Left forelimb (tissue), 1 donor: ENCODE measurements around the gene PROSER1.
A peak's percentile ranks its signal among the peaks of the same experiment; 100 is the strongest.
"Not testable (repeated sequence)": the region's sequence is repeated elsewhere in the genome, so short reads cannot be mapped to it uniquely, and the experiment has no call there.

Source experiments
- DNase-seq: peaks from one replicate; pipeline ENCODE4 v3.0.0-alpha.2; 2018; ENCODE audit warnings: low spot score

Gene PROSER1

DNA sequence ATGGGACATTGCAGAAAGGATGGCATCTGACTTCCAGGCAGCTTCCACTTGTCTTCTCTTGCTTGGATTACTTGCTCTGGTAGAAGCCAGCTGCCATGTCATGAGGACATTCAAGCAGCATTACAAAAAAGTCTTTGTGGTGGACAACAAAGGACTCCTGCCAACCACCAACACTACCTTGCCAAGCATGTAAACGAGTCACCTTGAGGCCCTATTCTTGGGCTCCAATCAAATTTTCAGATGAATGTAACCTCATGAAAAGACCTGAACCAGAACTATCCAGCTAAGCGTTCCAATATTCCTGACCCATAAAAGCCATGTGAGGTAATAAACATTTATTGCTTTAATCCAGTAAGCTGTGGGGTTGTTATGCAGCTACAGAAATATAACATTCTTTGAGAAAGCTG is 12.5 kb downstream of the PROSER1 start:
- DNase-seq, result no peak

DNA sequence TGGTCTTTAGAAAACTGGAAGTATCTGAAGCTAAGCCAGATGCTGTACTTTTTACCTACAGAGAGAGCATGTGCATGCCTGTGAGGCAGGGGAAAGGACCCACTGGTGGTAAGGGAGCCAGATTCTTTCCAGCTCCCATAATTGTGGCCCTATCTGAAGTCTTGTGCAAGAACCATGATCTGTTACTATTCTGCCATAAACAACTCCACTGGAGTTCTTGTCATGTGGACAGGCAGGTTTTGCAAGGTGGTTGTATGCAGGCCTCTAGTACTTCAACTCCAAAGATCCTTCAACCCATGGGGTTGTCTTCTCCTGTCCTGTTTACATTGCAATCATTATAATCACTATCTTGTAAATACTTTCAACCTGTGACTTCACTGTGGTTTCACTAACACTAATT is 14.1 kb downstream of the PROSER1 start:
- no peak for DNase-seq

DNA sequence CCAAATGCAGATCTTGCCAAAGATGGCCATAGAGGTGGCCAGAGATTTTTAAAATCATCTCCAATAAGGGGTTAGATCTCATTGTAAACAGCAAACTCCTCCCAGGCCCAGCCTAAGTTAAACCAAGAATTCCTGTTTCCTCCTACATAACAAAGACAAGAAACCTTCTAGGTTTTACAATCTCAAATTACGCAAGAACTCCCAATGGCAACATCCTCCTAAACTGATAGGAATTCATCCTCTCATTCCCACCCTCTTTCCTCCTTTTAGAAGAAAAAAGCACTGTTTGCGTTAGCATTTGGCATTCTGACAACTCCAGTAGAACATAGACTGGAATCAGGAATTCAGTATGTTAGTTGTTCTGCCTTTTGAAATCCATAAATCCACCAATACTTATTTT is 14.6 kb downstream of the PROSER1 start:
- no peak for DNase-seq

DNA sequence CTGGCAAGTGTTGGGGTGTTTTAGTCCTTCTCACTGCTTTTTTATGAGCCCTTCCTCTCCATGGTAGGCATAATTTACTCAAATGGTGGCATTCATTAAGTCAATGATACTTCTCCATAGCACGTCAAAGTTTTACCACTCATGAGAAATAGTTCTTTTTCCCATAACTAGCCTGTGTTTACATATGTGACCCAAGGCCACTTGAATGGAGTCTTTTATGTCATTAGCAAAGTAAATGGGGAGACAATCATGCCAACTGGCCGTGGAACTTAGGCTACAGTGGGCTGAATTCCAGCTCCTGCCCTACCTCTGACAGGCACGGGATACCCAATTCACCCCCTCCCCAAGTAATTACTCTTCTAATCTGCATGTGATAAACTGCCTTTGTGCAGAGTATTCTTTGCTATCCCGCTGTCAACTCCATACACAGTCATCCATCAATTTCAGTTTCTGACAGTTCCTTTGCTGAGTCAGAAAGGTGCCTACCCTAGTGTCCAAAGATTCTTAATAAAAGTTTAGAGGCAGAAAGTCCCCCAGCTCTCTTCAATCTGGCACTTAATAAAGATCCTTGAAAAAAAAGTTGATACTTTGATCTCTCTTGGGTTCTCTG is 16.9 kb downstream of the PROSER1 start:
- no peak for DNase-seq

DNA sequence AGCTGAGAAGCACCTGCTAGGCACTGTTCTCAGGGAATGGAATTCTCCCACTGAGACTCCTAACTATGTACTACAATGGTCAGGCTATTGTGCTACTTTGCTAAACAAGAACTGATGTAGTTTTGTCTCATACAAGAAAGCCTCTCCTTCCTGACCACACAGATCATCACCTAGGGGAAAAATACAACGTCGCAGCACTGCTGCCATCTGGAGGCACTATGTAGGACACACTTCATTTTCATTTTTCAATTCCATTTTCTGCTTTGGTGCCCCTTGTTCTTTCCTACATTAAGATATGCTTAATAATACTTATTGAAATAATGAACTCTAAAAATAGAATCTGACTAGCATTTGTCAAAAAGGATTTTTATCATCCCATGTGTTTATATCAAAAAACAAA is 21.1 kb downstream of the PROSER1 start:
- no peak for DNase-seq

DNA sequence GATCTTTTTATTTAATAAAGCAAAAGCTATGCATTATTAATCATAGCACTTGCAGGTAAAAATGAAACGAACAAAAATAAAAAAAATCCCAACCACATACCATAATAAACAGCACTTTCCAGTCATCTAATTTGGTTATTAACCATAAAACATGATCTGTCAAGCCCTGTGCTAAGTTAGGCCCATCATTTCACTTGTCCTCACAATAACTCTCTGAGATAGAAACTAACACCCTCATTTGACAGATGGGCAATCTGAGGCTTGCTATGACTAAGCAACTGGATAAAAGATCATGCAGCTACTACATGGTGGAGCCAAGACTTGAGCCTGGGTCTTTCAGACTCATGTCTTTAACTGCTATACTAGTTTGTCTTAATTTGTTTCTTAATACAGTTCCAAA is 21.8 kb downstream of the PROSER1 start:
- no peak for DNase-seq

DNA sequence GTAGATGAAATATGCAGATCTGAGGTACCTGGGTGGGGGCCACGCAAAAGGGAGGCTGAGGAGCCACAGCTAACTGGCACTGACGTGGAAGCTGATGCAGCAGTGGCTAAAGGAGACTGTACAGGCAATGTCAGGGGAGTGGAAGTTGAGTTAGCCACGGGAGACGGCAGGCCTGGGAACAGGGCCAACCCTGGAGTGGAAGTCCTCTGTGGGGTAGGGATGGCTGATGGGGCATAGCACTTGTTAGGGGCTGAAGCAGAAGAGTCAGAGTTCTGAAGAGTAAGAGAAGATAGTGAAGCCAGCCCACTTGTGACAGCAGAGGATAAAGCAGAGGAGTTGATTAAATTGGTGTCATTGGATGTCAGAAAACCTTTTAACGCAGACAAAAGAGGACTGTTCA is 24.4 kb downstream of the PROSER1 start:
- DNase-seq, result no peak

DNA sequence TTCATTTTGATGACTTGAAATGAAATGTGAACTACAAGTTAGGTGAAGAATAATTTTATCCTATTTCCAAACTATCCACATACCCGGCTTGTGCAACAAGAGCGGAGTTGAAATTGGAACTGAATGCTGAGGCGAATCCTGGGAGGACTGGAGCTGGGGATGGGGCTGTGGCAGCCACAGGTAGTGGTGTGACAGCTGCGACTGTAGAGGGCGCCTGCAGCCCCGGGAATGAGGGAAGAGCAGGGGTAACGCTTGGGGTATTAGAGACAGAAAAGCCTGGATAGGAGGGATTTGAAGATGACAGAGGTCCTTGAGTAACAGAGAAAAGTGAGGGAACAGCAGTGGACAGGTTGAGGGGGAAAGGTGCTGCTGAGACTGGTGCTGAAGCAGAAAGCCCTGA is 25.3 kb downstream of the PROSER1 start:
- DNase-seq, result no peak

DNA sequence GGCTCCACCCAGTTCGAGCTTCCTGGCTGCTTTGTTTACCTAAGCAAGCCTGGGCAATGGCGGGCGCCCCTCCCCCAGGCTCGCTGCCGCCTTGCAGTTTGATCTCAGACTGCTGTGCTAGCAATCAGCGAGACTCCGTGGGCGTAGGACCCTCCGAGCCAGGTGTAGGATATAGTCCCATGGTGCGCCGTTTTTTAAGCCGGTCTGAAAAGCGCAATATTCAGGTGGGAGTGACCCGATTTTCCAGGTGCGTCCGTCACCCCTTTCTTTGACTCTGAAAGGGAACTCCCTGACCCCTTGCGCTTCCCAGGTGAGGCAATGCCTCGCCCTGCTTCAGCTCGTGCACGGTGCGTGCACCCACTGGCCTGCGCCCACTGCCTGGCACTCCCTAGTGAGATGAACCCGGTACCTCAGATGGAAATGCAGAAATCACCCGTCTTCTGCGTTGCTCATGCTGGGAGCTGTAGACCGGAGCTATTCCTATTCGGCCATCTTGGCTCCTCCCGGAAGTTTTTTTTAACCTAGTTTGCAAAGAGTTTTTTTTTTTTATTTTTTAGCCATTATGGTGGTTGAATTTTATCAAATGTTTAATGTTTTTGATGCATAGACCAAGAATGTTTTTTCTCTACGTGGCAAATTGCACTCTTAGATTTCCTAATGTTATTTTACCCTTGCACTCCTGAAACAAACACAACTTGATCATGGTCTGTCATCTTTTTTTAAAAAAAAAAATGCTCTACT is 31.3 kb downstream of the PROSER1 start:
- not testable (repeated sequence) for DNase-seq

DNA sequence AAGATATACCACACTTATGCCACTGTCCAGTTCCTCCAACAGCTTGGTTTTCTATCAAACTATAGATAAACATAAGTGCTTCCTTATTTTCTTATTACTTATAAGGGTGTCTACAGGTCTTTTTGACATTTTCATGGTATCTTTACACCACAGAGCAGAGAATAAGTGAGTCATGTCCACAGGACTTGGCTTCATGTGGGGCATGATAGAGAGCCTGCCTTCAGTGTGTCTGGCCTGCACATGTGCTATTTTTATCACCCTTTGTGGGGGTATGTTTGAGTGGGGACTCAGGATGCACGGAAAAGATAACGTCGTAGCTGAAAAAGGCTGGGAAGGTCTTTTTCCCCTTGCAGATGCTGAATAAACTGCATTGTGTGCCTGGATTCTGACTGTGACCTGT is 39.1 kb downstream of the PROSER1 start:
- DNase-seq, result no peak

DNA sequence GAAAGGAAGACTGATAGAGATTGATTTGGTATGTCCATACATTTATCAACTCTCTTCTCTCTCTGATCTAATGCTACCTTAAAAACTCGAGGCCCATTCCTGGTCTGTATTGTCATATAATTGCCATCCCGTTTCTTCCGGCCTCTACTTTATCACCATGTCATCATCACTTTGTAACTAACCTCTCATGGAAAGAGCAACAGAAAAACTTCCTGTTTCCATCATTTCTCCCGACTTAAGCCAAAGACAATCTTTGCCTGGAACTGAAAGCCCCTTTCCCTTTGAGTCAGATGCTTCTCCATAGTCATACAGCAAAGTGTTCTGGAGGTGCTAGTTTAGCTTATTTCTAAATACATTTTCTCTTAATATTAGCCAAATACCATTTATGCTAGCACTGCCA is 44.5 kb downstream of the PROSER1 start:
- no peak for DNase-seq

DNA sequence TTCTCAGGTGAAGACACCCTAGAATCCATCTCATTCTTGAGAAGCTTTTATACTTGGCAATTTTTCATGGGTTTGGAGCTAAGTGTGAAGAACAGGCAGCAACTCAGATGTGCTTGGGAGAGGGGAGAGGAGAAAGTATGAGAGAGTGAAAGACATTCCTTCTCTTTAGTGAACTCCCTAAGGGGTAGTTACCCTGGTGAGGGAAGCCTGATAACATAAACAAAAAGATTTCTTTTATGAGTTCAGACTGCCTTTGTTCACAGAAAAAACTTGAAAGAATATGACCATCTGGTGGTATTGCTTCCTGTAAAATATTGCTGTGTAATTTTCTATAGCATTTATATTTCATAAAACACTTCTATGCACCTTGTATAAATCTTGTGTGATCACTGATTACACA is 47.2 kb downstream of the PROSER1 start, which contains the start of gene STOML3:
Gene STOML3 (minus strand): TSS at position 139 of the 400 bp plus-strand sequence. CDS start 110 bp downstream, at position 29.
- DNase-seq, result no peak

DNA sequence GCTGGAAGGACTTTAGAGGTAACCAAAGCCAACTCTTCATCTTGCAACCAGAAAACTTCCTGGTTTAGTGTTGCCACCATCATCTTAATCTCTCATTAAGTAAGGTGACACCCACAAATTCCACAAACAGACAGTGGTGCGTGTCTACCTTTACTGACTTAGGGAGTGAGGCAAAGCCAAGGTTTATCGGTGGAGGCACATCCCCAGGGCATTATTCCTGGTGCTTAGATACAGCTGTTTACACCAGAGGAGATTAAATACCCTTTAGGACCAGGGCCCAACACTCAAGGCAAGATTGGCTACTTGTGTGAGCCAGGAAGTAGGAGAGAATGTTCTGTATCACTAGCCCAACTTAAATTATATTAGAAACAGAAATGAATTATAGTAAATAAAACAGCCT is 56.8 kb downstream of the PROSER1 start:
- no peak for DNase-seq

DNA sequence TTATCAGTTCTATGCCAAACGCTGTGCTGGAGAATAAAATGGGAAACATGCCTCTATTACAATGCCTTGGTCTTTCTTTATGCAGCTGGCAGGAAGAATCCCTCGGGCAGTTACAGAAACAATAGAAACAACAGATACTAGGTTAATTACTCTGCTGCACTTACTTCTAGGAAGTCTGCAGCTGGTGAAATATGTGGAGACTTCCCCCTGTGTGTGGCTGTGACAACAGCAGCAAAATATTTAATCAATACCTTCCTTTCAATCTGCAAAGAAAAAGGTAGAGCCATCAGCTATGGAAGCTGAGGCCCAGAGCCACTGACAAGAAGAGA is 57.2 kb downstream of the PROSER1 start:
- DNase-seq, result no peak

DNA sequence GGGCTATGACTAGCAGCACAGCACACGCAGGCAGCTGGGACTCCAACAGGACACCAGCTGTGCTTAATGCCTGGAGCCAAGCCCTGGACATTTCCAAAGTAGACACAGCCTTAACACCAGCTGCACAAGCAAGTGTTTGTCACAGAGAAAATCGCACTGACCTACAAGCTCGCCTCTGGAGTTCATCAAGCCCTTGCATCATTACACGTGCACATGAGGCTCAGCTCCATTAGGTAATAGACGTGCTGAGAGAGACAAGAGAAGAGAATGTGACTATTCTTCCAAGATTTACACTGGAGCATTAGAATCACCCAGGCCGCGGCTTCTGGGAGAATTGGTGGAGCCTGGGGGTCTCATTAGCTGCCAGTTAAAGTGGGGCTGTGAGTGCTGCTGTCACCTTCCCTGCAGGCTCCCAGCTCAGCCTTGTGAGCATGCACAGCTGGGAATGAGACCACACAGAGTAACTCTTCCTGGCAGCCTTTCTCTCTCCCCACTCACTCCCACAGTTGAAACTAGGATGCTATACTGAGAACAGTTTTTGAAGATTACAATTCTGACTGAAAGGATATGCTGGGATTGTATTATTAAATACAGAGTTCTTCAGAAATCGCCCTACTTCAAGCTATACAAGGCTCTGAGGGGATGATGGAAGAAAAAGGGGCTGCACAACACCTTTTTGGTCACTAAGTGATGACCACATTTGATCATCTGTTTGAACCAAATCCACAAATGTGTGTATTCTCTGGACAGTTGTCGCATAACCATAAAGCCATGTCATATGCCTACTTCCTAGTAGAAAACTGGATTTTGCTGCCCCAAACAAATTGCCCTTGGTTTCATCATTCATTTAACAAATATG is 57.8 kb downstream of the PROSER1 start:
- DNase-seq, result peak; percentile 77

DNA sequence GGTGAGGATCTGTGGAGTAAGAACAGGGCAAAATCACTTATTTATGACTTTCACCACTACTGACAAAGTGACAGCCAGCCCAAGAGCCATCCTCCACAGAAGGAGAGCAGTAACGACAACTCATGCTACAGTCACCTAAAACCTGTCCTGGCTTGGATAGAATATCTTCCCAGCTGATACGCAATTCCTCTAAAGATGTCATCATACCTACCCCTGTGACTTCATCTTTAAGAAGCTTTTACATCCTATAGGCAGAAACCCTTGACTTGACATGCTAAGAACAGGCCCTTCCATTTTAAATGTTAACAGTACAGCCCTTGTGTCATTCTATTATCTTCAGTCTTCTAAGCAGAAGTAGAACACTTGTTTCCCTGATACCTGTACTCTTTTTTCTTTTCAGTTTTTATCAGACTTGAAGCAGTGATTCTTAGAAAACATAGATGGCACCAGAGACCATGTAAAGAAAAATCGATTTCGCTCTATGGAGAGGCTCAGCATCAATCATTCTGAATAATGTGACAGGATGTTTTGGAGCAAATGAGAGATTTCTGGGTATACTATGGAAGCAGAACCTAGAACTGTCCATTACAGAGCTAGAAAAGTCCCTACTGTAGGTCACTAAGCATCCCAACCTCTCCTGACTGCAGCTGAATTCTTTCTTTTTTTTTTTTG is 67.4 kb downstream of the PROSER1 start:
- DNase-seq, result no peak

DNA sequence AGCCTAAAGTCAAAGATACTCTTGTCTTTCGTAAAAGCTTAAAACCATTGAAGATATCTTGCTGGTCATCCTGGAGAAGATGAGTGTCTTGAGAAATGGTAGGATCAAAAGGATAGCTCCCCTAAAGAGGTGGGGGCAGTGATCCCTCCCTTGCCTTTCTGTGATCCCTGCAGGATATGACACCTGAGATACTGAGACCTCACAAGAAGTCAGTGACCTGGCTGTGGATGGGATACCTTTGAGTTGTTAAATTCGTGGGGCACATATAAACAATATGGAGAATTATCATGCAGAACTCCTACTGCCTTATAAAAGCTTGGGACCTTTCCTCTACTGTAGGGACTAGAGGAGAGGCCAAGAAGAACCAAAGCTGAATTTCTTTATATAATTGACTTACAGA is 68.7 kb downstream of the PROSER1 start:
- DNase-seq, result no peak

DNA sequence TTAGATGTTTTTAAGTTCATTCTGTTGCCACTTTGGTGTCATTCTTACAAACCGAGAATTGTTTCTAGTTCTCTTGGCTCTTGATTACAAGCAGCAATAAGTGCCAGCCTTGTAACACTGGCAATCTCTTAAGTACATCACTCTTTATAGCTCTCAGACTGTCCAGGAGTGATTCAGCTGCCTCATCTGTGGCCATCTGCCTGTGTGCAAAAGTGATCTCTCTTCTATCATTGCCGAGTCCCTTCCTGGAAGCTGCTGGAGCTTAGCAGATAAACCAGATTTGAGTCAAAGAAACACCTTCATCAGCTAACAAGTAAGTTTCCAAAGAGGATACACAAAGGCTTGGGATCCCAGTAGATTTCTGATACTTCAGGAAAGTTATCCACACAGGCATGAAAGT is 70.4 kb downstream of the PROSER1 start:
- DNase-seq, result no peak

DNA sequence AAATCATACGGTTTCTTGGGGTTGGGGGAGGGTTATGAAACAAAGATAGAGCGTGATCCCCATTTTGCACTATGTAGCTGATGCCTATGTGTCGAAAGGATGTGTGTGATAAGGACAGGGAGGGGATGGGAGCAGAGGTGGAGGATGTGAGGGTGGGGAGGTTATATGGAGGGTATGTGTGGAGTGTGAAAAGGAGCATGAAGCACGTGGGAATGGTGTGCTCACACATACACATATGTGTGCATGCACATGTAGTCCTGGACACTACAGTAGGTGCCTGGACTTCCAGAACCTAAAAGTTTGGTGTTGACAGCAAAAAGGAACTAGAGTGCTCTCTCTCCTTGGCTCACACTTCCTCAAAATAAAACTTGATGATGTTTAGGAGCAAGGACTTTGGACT is 72.6 kb downstream of the PROSER1 start:
- no peak for DNase-seq

DNA sequence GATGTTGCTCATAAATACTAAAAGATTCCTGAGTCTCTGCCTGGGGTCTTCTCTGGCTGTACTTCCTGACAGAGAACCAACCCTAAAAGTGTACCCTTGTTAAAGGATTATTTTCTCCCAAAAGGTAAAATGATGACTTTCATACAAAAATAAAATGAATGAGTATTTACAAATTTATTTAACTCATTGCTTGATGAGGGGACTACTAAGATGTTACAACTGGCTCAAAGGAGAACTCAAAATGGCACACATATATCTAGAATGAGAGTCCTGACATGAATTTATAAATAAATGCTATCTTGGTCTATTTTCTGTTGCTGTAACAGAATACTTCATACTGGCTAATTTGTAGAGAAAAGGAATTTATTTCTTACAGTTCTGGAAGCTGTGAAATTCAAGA is 77.7 kb downstream of the PROSER1 start:
- DNase-seq, result no peak
